ENCODE results near the gene KHSRP.
A peak's percentile ranks its signal among the peaks of the same experiment; 100 is the strongest.

The KHSRP gene

GRCh38 chr19:6387372-6387771, 37.2 kb downstream of the KHSRP start:
- DNase-seq (ENCODE audit: low spot score) = no peak

GRCh38 chr19:6384381-6384780, 40.2 kb downstream of the KHSRP start:
- no peak for DNase-seq (ENCODE audit: low spot score)

- DNase-seq (ENCODE audit: low spot score) = no peak
Observed at GRCh38 chr19:6383188-6383587, 41.4 kb downstream of the KHSRP start.

- no peak for DNase-seq (ENCODE audit: low spot score)
Observed at GRCh38 chr19:6381030-6381750, 43.4 kb downstream of the KHSRP start.

GRCh38 chr19:6379744-6380143, 44.9 kb downstream of the KHSRP start:
- no peak for DNase-seq (ENCODE audit: low spot score)

GRCh38 chr19:6378486-6378885, 46.1 kb downstream of the KHSRP start:
- no peak for DNase-seq (ENCODE audit: low spot score)

GRCh38 chr19:6378041-6378440, 46.6 kb downstream of the KHSRP start:
- DNase-seq (ENCODE audit: low spot score) = no peak

- DNase-seq (ENCODE audit: low spot score) = no peak
Observed at GRCh38 chr19:6376512-6377190, 48.0 kb downstream of the KHSRP start.

- no peak for DNase-seq (ENCODE audit: low spot score)
Observed at GRCh38 chr19:6375411-6376010, 49.1 kb downstream of the KHSRP start, which contains the start of gene PSPN. PSPN (minus strand) TSS chr19:6375933; CDS start chr19:6375849, 84 bp downstream.

GRCh38 chr19:6374711-6375410, 49.8 kb downstream of the KHSRP start:
- DNase-seq (ENCODE audit: low spot score) = no peak

- DNase-seq (ENCODE audit: low spot score) = no peak
Observed at GRCh38 chr19:6374161-6374709, 50.4 kb downstream of the KHSRP start.

- DNase-seq (ENCODE audit: low spot score) = no peak
Observed at GRCh38 chr19:6373813-6374108, 50.9 kb downstream of the KHSRP start.

- peak; percentile 94 for DNase-seq (ENCODE audit: low spot score)
Observed at GRCh38 chr19:6373096-6373812, 51.4 kb downstream of the KHSRP start.

- DNase-seq (ENCODE audit: low spot score) = peak; percentile 95
Observed at GRCh38 chr19:6372594-6373095, 52.0 kb downstream of the KHSRP start, which contains the start of gene ALKBH7. ALKBH7 (plus strand) TSS chr19:6372794; CDS start chr19:6372821, 27 bp downstream.

GRCh38 chr19:6364353-6364752, 60.3 kb downstream of the KHSRP start:
- no peak for DNase-seq (ENCODE audit: low spot score)
